Endothelial cell (in vitro differentiated cells): ENCODE results near the gene CUX1. TPM values are rescaled to one million over a fixed set of nuclear protein-coding genes. Genes with fewer than 3 reads are reported as not detected.

Experiments
- DNase-seq: peaks from one replicate; pipeline ENCODE4 v3.0.0; 2021; ENCODE audit warnings: low spot score
- H3K27ac Mint-ChIP-seq: one replicate; pipeline ENCODE4 v1.8.0; 2021; ENCODE audit warnings: mixed read lengths, inconsistent platforms; ENCODE audit not compliant: unreplicated experiment
- H3K27me3 Mint-ChIP-seq: one replicate; pipeline ENCODE4 v1.8.0; 2021; ENCODE audit warnings: mild to moderate bottlenecking, moderate library complexity, mixed read lengths, inconsistent platforms; ENCODE audit not compliant: unreplicated experiment
- H3K36me3 Mint-ChIP-seq: one replicate; pipeline ENCODE4 v1.8.0; 2021; ENCODE audit warnings: mild to moderate bottlenecking, low read depth, mixed read lengths, inconsistent platforms; ENCODE audit not compliant: unreplicated experiment
- H3K4me1 Mint-ChIP-seq: one replicate; pipeline ENCODE4 v1.8.0; 2021; ENCODE audit warnings: mild to moderate bottlenecking, mixed read lengths, inconsistent platforms; ENCODE audit not compliant: unreplicated experiment
- H3K4me3 Mint-ChIP-seq: one replicate; pipeline ENCODE4 v1.8.0; 2021; ENCODE audit warnings: mild to moderate bottlenecking, mixed read lengths, inconsistent platforms; ENCODE audit not compliant: unreplicated experiment
- H3K9me3 Mint-ChIP-seq: one replicate; pipeline ENCODE4 v1.8.0; 2021; ENCODE audit warnings: mixed read lengths, inconsistent platforms; ENCODE audit not compliant: unreplicated experiment
- total RNA-seq: library from RNA; stranded (reverse); fragmentation: NEBNext Ultra II Directional; extraction: Animal tissue kit (Norgen Biotek cat#: 25700); gene quantifications from one replicate; pipeline ENCODE4 v1.2.1, GENCODE V29; 2021; ENCODE audit not compliant: unreplicated experiment
- TF ChIP-seq, protein P1 (sequence below): fragments of 200-600 bp; sonication (generic); IDR thresholded peaks from one replicate; pipeline ENCODE4 v1.5.0; 2021; ENCODE audit warnings: antibody characterized with exemption; ENCODE audit not compliant: unreplicated experiment

CUX1 gene
- total RNA-seq, 1 donor from 2014 or later, result 43.7 TPM

DNA sequence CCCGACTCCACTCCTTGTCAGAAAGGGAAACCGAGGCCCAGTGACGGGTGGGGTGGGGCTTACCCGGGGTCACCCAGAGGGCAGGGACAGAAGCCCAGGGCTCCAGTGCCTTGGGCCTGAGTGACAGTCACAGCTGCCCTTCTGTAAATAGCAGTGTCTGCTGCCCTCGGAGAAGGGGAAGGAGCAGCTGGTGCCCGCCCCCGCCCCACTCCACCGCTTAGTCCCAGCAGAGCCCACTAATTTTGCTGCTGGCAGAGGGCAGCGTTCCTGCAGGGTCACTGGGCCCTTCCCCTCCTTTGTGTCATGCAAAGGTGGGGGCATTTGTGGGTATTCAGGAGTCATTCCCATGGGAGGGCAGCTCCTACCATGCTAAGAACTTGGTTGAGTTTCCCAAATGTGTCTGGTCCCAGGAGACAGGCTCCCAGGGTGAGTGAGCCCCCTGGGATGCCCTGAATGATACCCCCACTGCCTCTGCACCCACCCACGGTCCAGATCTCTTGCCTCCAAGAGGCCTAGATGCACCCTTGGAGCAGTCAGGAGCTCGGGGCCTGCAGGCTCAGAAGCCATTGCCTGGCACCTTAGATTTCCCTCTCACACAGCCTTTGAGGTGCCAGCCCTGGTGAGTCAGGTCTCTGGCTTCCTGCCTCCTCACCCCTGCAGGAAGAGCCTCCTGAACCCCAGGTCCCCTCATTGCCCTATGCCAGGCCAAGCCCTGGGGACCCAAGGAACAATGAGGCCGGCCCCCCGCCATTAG, 486.4 kb downstream of the CUX1 start:
- Mint-ChIP-seq H3K9me3 (no peaks in the 10 kb centered on the region), H3K27ac (no peak overlapping the region), H3K36me3 (no peaks in the 10 kb centered on the region), H3K27me3 (peaks cover 2% of the 10 kb centered on the region), H3K4me1 (peaks cover 6% of the 10 kb centered on the region), H3K4me3 (no peak overlapping the region)
- no peak for DNase-seq
- TF ChIP-seq, protein P1, sequence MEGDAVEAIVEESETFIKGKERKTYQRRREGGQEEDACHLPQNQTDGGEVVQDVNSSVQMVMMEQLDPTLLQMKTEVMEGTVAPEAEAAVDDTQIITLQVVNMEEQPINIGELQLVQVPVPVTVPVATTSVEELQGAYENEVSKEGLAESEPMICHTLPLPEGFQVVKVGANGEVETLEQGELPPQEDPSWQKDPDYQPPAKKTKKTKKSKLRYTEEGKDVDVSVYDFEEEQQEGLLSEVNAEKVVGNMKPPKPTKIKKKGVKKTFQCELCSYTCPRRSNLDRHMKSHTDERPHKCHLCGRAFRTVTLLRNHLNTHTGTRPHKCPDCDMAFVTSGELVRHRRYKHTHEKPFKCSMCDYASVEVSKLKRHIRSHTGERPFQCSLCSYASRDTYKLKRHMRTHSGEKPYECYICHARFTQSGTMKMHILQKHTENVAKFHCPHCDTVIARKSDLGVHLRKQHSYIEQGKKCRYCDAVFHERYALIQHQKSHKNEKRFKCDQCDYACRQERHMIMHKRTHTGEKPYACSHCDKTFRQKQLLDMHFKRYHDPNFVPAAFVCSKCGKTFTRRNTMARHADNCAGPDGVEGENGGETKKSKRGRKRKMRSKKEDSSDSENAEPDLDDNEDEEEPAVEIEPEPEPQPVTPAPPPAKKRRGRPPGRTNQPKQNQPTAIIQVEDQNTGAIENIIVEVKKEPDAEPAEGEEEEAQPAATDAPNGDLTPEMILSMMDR, result no peak

DNA sequence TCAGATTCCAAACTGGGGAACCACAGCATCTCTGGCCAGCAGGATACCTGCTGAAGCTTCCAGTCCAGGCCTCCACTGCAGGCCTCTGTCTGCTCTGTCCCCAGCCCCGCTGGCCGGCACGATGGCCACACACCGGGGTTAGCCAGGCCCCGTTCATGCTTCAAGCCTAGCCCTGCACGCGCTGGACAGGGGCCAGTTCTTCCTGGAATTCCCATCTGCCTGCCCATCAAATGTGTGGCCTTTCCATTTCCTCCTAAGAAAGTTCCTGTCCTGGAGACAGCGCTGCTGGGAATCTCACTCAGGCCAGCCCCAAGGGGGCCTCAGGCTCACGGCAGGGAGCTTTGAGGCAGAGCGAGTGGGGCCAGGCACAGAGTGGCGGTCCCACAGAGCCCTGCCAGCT, 487.2 kb downstream of the CUX1 start:
- Mint-ChIP-seq H3K36me3 (no peaks in the 10 kb centered on the region), H3K27ac (no peak overlapping the region), H3K27me3 (peaks cover 2% of the 10 kb centered on the region), H3K4me3 (no peak overlapping the region), H3K9me3 (no peaks in the 10 kb centered on the region), H3K4me1 (peaks cover 6% of the 10 kb centered on the region)
- TF ChIP-seq, protein P1, result no peak
- peak; percentile 40 for DNase-seq

DNA sequence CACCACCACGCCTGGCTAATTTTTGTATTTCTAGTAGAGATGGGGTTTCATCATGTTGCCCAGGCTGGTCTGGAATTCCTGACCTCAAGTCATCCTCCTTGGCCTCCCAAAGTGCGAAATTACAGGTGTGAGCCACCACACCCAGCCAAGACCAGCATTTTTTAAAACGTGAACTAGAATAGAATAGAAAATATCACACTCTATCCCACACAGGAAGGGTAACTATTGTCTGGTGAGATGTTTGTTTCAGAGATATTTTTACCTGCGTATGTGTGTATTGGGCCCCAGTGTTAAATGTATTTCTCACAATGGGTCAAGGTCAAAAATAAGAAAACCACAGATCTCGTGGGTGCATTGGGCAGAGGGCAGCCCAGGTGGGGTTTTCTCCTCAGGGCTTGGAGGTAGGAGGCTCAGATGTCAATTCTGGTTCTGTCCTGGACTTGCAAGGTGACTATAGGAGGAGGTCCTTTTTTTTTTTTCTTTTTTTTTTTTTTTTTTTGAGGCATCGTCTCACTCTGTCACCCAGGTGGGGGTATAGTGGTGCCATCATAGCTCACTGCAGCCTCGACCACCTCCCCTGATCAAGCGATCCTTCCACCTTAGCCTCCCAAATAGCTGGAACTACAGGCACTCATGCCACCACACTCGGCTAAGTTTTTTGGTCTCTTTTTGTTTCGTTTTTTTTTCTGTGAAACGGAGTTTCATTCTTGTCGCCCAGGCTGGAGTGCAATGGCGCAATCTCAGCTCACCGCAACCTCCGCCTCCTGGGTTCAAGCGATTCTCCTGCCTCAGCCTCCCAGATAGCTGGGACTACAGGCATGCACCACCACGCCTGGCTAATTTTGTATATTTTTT, 488.2 kb downstream of the CUX1 start:
- H3K4me3 Mint-ChIP-seq, result no peak overlapping the region
- H3K4me1 Mint-ChIP-seq, result peaks cover 6% of the 10 kb centered on the region
- DNase-seq, result no peak
- peaks cover 2% of the 10 kb centered on the region for H3K27me3 Mint-ChIP-seq
- no peak overlapping the region for H3K27ac Mint-ChIP-seq
- TF ChIP-seq, protein P1, result no peak
- H3K36me3 Mint-ChIP-seq, result no peaks in the 10 kb centered on the region
- H3K9me3 Mint-ChIP-seq, result no peaks in the 10 kb centered on the region

DNA sequence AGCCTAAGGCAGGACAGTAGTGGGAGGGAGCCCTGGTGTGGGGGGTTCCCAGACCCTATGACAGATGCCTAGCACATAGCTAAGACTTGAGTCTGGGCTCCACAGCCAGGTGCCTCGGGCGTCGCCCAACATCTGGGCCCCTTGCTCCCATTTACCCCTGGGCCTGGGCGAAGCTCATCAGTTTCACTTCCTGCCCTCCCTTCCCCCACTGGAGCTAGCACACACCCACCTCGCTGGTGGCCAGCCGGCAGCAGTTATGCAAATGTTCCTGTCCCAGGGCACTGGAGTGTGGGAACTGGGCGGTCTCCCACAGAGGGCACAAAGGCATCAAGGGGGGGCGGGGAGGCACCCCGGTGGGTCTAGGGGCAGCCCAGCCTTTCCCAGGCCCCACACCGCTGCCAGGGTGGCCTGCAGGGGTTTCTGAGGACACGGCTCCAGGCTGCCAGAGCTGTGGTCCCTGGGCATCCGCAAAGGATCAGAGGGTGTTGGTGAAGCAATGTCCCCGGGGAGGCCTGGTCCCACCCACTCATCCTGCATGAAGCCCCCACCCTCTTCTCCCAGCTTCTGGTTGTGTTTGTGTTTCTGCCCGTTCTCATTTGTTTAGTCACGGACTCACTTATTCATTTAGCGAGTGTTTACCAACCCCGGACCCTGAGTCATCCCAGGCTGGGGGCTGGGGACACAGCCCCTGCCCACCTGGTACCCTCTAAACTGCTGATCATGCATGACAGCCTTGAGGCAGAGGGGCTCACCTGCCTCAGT, 489.7 kb downstream of the CUX1 start:
- DNase-seq, result no peak
- H3K4me1 Mint-ChIP-seq, result peaks cover 6% of the 10 kb centered on the region
- TF ChIP-seq, protein P1, result no peak
- H3K27ac Mint-ChIP-seq, result no peak overlapping the region
- no peaks in the 10 kb centered on the region for H3K36me3 Mint-ChIP-seq
- H3K9me3 Mint-ChIP-seq, result no peaks in the 10 kb centered on the region
- no peak overlapping the region for H3K4me3 Mint-ChIP-seq
- H3K27me3 Mint-ChIP-seq, result peaks cover 2% of the 10 kb centered on the region
